HepG2 (cell line): ENCODE data around the gene BRD1. TPM values are rescaled to one million over a fixed set of nuclear protein-coding genes. Genes with fewer than 3 reads are reported as not detected.
A peak's percentile ranks its signal among the peaks of the same experiment; 100 is the strongest.

Source experiments
- ATAC-seq: fragments of 200-7000 bp; cut with Tn5 transposase; 3 replicates; pipeline ENCODE4 v1.9.1; 2020; ENCODE audit warnings: mild to moderate bottlenecking, moderate library complexity
- BruUV-seq: library from RNA; stranded (reverse); fragments of 400-500 nt; replicated peaks from 2 replicates; lab custom pipeline; 2021; lab: Mats Ljungman, UMichigan
- CTCF ChIA-PET: fragments of 300-600 bp; formaldehyde crosslinking; extraction: SDS; loops from one replicate; lab custom pipeline; 2021; ENCODE audit warnings: low total read pairs, inconsistent platforms, low intra/inter-chr PET ratio; lab: Yijun Ruan, JAX
- POLR2A ChIA-PET: fragments of 350-600 bp; sonication (Branson Sonifier 250); formaldehyde crosslinking; loops from one replicate; lab custom pipeline; 2020; ENCODE audit warnings: antibody characterized with exemption, inconsistent platforms; lab: Yijun Ruan, JAX
- DNase-seq: peaks from one replicate; pipeline ENCODE4 v3.0.0-alpha.2; 2015; ENCODE audit warnings: low spot score
- FAIRE-seq: peaks from 3 replicates; lab custom pipeline; 2011; peaks lifted over from hg19 to GRCh38; lab: Jason Lieb, UNC
- H2AFZ ChIP-seq: one replicate; pipeline ENCODE4 v1.6.1; 2011; ENCODE audit warnings: low read length, inconsistent platforms
- H3K27ac ChIP-seq: fragments of 300-600 bp; 3 replicates; pipeline ENCODE4 v1.8.0; 2011; ENCODE audit warnings: mixed run types, mild to moderate bottlenecking, mixed read lengths, low read length, inconsistent platforms; ENCODE audit not compliant: insufficient read depth; ENCODE audit errors: extremely low read length
- H3K27me3 ChIP-seq, 2 experiments: fragments of 200-600 bp in 1 of 2; 2 replicates in 1 of 2; 3 replicates in 1 of 2; pipeline versions ENCODE4 v1.6.0 to v1.8.0; 2011; ENCODE audit warnings: low read length in 2 of 2, mild to moderate bottlenecking in 2 of 2, moderate library complexity in 2 of 2, inconsistent platforms in 1 of 2; ENCODE audit not compliant: insufficient read depth in 2 of 2, control insufficient read depth in 1 of 2
- H3K36me3 ChIP-seq, 2 experiments: fragments of 200-600 bp in 1 of 2; replicated peaks in 1 of 2; 2 replicates in 1 of 2; 3 replicates in 1 of 2; pipeline versions ENCODE4 v1.5.1 to v1.8.0; 2011; ENCODE audit warnings: low read length in 2 of 2, inconsistent platforms in 1 of 2; ENCODE audit not compliant: insufficient read depth in 2 of 2, control insufficient read depth in 1 of 2
- H3K4me1 ChIP-seq: 2 replicates; pipeline ENCODE4 v1.5.1; 2012; ENCODE audit warnings: low read length, inconsistent platforms; ENCODE audit not compliant: insufficient read depth
- H3K4me2 ChIP-seq: 2 replicates; pipeline ENCODE4 v1.6.0; 2011; ENCODE audit warnings: low read depth, low read length, inconsistent platforms
- H3K4me3 ChIP-seq, 3 experiments: fragments of 200-600 bp in 1 of 3; sonication (generic), shearing (Covaris generic) in 1 of 3; replicated peaks in 1 of 3; 2 replicates each; pipeline ENCODE4 v1.5.1; 2011 to 2016; ENCODE audit warnings: low read length in 3 of 3, inconsistent platforms in 2 of 3, low read depth in 2 of 3, mild to moderate bottlenecking in 2 of 3, control low read depth in 1 of 3, mixed read lengths in 1 of 3; ENCODE audit not compliant: insufficient read depth in 1 of 3
- H3K79me2 ChIP-seq: one replicate; pipeline ENCODE4 v1.6.1; 2011; ENCODE audit warnings: low read length, inconsistent platforms; ENCODE audit not compliant: insufficient read depth
- H3K9ac ChIP-seq: 2 replicates; pipeline ENCODE4 v1.6.0; 2011; ENCODE audit warnings: mild to moderate bottlenecking, low read depth, low read length, inconsistent platforms; ENCODE audit not compliant: insufficient read depth
- H3K9me3 ChIP-seq: 2 replicates; pipeline ENCODE4 v1.5.1; 2012; ENCODE audit warnings: mild to moderate bottlenecking, low read length
- H4K20me1 ChIP-seq: 2 replicates; pipeline ENCODE4 v1.6.0; 2011; ENCODE audit warnings: inconsistent platforms, mild to moderate bottlenecking, low read length, moderate library complexity; ENCODE audit not compliant: insufficient read depth
- ATM ChIP-seq: fragments of 450-650 bp; IDR thresholded peaks from 2 replicates; pipeline ENCODE4 v1.7.1; 2017; ENCODE audit warnings: mild to moderate bottlenecking, borderline replicate concordance
- DBP ChIP-seq: sonication (generic); formaldehyde crosslinking; IDR thresholded peaks from 2 replicates; pipeline ENCODE4 v1.4.0; 2020; ENCODE audit warnings: missing genetic modification reagents; ENCODE audit errors: not compliant biosample characterization
- ELK4 ChIP-seq: sonication (generic); formaldehyde crosslinking; IDR thresholded peaks from 2 replicates; pipeline ENCODE4 v1.9.0; 2021; ENCODE audit warnings: missing genetic modification reagents, borderline replicate concordance
- HNRNPLL ChIP-seq: fragments of 200-400 bp; formaldehyde crosslinking; IDR thresholded peaks from 2 replicates; pipeline ENCODE4 v1.6.1; 2017; ENCODE audit warnings: mild to moderate bottlenecking, low read depth, low read length; ENCODE audit not compliant: poor library complexity, severe bottlenecking
- NR2F2 ChIP-seq: IDR thresholded peaks from 2 replicates; pipeline ENCODE4 v1.6.1; 2012; ENCODE audit warnings: low read depth, inconsistent platforms, borderline replicate concordance
- RBM22 ChIP-seq: fragments of 200-400 bp; formaldehyde crosslinking; optimal IDR thresholded peaks from 2 replicates; pipeline ENCODE3; 2017; ENCODE audit warnings: mild to moderate bottlenecking, low read length, moderate library complexity
- STAT5B ChIP-seq: sonication (generic); formaldehyde crosslinking; IDR thresholded peaks from 2 replicates; pipeline ENCODE4 v1.4.0; 2020; ENCODE audit warnings: missing genetic modification reagents
- TEF ChIP-seq: sonication (generic); formaldehyde crosslinking; IDR thresholded peaks from 2 replicates; pipeline ENCODE4 v1.5.0; 2020; ENCODE audit warnings: missing genetic modification reagents
- UBTF ChIP-seq: sonication (generic); formaldehyde crosslinking; IDR thresholded peaks from 2 replicates; pipeline ENCODE4 v1.4.0; 2020; ENCODE audit warnings: mild to moderate bottlenecking, missing genetic modification reagents
- ZBTB7B ChIP-seq: sonication (generic); formaldehyde crosslinking; IDR thresholded peaks from 2 replicates; pipeline ENCODE4 v1.4.0; 2020; ENCODE audit warnings: missing genetic modification reagents
- ZNF704 ChIP-seq: sonication (generic); formaldehyde crosslinking; IDR thresholded peaks from 2 replicates; pipeline ENCODE4 v1.8.1; 2023; ENCODE audit warnings: mild to moderate bottlenecking, inconsistent platforms, moderate library complexity, missing genetic modification reagents, borderline replicate concordance
- WGBS: methylation state at CpG from one replicate; pipeline ENCODE4 v1.1.6; 2017; ENCODE audit warnings: low lambda C conversion rate; 5-methylcytosine and 5-hydroxymethylcytosine counted together
- in situ Hi-C: cut with HindIII; loops from 2 replicates; pipeline ENCODE4 v1.10.0; 2017; ENCODE audit warnings: low pct_unique_long_range_greater_than_20kb; ENCODE audit not compliant: extremely low pct_ligation_motif_present
- intact Hi-C: fragments of 100-400 bp; cut with micrococcal nuclease; formaldehyde crosslinking; loops from one replicate; pipeline ENCODE4 v1.10.0; 2022; ENCODE audit not compliant: unreplicated experiment
- polyA plus RNA-seq, 8 experiments: library from polyadenylated mRNA; depleted of rRNA in 3 of 8; stranded (reverse) in 7 of 8; unstranded in 1 of 8; fragments of >200 nt; fragmentation: Illumina TruSeq in 4 of 8; extraction: Trizol in 4 of 8; gene quantifications; 2 replicates each; pipeline versions ENCODE4 v1.2.1 to v1.2.3, GENCODE V29; 2011 to 2016; ENCODE audit warnings: low read depth in 4 of 8, missing spikeins in 1 of 8, mixed read lengths in 1 of 8; ENCODE audit not compliant: insufficient read depth in 1 of 8
- total RNA-seq, 5 experiments: library from RNA; depleted of rRNA; stranded (reverse); fragments of >200 nt; fragmentation: Illumina TruSeq; extraction: Trizol; gene quantifications; 2 replicates each; pipeline ENCODE4 v1.2.3, GENCODE V29; 2016; ENCODE audit warnings: low read depth in 1 of 5
- TF ChIP-seq, protein P1 (sequence below): sonication (generic); formaldehyde crosslinking; IDR thresholded peaks from 2 replicates; pipeline ENCODE4 v1.4.0; 2020; ENCODE audit warnings: missing genetic modification reagents

Gene BRD1
- total and polyA plus RNA-seq, 2 of the 13 experiments (the other 11 are each of a cell fraction or from before 2014, with no cell fraction given) = 5.1 to 12.0 TPM

DNA sequence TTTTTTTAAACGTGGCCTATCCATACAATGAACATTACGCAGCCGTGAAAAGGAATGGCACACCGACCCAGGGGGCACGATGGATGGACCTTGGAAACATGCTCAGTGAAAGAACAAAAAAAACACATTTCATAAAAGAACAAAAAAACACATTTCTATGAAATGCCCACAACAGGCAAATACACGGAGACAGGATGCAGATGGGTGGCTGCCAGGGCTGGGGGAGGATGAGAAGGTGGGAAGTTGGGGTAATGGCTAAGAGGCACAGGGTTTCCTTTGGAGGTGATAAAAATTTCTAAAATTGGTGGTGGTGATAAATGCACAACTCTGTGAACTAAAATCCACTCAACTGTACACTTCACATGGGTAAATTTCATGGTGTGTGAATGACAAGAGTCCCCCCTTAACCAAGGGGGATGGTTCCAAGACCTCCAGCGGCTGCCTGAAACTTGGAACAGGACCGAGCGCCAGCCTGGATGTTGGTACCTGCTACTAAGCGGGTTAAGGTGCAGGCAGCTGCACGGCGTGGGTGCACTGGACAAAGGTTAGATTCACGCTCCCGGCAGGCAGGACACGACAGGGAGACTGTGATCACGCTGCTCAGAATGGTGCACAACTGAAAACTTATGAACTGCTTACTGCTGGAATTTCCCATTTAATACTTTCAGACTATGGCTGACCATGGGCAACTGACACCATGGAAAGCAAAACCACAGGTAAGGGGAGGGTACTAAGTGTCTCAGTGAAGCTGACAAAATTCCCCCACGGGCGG, 16.5 kb downstream of the BRD1 start:
- Histone ChIP-seq H4K20me1 (peaks cover 68% of the 10 kb centered on the region), H3K9ac (no peak overlapping the region)
- TF ChIP-seq ZBTB7B (CRISPR knock-in tag) = no peak
- no peak for TF ChIP-seq STAT5B (CRISPR knock-in tag)
- no peak for TF ChIP-seq NR2F2
- peak; percentile 13 for TF ChIP-seq RBM22
- TF ChIP-seq UBTF (CRISPR knock-in tag) = no peak
- TF ChIP-seq TEF = no peak
- TF ChIP-seq HNRNPLL = no peak
- TF ChIP-seq, protein P1, sequence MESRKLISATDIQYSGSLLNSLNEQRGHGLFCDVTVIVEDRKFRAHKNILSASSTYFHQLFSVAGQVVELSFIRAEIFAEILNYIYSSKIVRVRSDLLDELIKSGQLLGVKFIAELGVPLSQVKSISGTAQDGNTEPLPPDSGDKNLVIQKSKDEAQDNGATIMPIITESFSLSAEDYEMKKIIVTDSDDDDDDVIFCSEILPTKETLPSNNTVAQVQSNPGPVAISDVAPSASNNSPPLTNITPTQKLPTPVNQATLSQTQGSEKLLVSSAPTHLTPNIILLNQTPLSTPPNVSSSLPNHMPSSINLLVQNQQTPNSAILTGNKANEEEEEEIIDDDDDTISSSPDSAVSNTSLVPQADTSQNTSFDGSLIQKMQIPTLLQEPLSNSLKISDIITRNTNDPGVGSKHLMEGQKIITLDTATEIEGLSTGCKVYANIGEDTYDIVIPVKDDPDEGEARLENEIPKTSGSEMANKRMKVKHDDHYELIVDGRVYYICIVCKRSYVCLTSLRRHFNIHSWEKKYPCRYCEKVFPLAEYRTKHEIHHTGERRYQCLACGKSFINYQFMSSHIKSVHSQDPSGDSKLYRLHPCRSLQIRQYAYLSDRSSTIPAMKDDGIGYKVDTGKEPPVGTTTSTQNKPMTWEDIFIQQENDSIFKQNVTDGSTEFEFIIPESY = 0 out of 2 replicates have a peak, but pooled peaks have one; percentile 37
- no peak for TF ChIP-seq ATM
- TF ChIP-seq DBP (CRISPR knock-in tag) = no peak
- TF ChIP-seq ZNF704 = no peak
- no peak for TF ChIP-seq ELK4 (CRISPR knock-in tag)
- TF ChIP-seq, all 625 proteins: peak for 2
- H3K79me2 ChIP-seq = peaks cover 91% of the 10 kb centered on the region
- ATAC-seq = no peak
- no peak overlapping the region for H3K27ac ChIP-seq
- H3K36me3 ChIP-seq = peaks cover 12 to 37% of the 10 kb centered on the region in 2 experiments; a peak in 4 of 5 replicates
- no peak overlapping the region for H3K4me2 ChIP-seq
- CTCF ChIA-PET = no interaction called here
- no peak overlapping the region for H3K4me3 ChIP-seq
- POLR2A ChIA-PET = no interaction called here
- intact Hi-C loops (no loop called here), in situ Hi-C loops (no loop called here)
- peaks cover 7% of the 10 kb centered on the region; the same call in 1 of the 2 replicates for H3K4me1 ChIP-seq
- no peaks in the 10 kb centered on the region for H3K9me3 ChIP-seq
- DNase-seq = no peak
- no peak overlapping the region for H2AFZ ChIP-seq
- FAIRE-seq = no peak
- H3K27me3 ChIP-seq = no peaks in the 10 kb centered on the region
- no TSS peak for BruUV-seq
- WGBS = 94% methylated on average over 10 of the region's 18 CpGs
